Ovary (tissue), 9 donors: Measurements from ENCODE around the gene EZR. TPM values are rescaled to one million over a fixed set of nuclear protein-coding genes. Genes with fewer than 3 reads are reported as not detected.

Source experiments
- DNase-seq, 5 donors: peaks; one replicate each; pipeline ENCODE4 v3.0.0-alpha.2; 2019 to 2020
- H3K27ac ChIP-seq, 2 donors: fragments of 200-600 bp; one replicate each; pipeline versions ENCODE4 v1.5.1 to v1.8.0; 2019 to 2022
- H3K27me3 ChIP-seq: fragments of 200-600 bp; one replicate; pipeline ENCODE4 v1.8.0; 2022
- H3K36me3 ChIP-seq: fragments of 200-600 bp; sonication (generic); one replicate; pipeline ENCODE4 v1.5.1; 2019
- H3K4me1 ChIP-seq: one replicate; pipeline ENCODE4 v1.8.1; 2013; ENCODE audit warnings: mild to moderate bottlenecking, moderate library complexity; ENCODE audit not compliant: insufficient read depth
- H3K4me3 ChIP-seq: fragments of 200-600 bp; sonication (generic); one replicate; pipeline ENCODE4 v1.5.1; 2017
- H3K9me3 ChIP-seq, 2 donors: fragments of 200-600 bp in 1 of 2; sonication (generic) in 1 of 2; one replicate each; pipeline versions ENCODE4 v1.5.1 to v1.8.1; 2013 to 2019; ENCODE audit warnings: mild to moderate bottlenecking in 1 of 2, moderate library complexity in 1 of 2
- EP300 ChIP-seq: sonication (generic); formaldehyde crosslinking; IDR thresholded peaks from one replicate; pipeline ENCODE4 v1.6.1; 2017; ENCODE audit warnings: antibody characterized with exemption
- POLR2A ChIP-seq: fragments of 450-650 bp; IDR thresholded peaks from one replicate; pipeline ENCODE4 v1.6.1; 2017; ENCODE audit warnings: antibody characterized with exemption, mild to moderate bottlenecking, moderate library complexity
- WGBS, 3 donors: extraction: QIAGEN DNeasy Blood & Tissue Kit in 1 of 3; methylation state at CpG; one replicate each; pipeline versions ENCODE4 v1.1.5 to v1.1.7; 2013 to 2017; 5-methylcytosine and 5-hydroxymethylcytosine counted together
- intact Hi-C, 4 donors: fragments of 100-400 bp; cut with DNase I; formaldehyde crosslinking; loops; one replicate each; pipeline versions ENCODE4 v1.11.0 to v1.15.1; 2022 to 2023
- polyA plus RNA-seq, 2 donors: library from polyadenylated mRNA; stranded (reverse); fragments of 200-250 nt in 1 of 2; fragments of 350-450 nt in 1 of 2; fragmentation: Illumina TruSeq in 1 of 2; extraction: RNeasy Lipid Tissue Mini Kit (QIAGEN cat#74804) in 1 of 2; gene quantifications; one replicate each; pipeline ENCODE4 v1.2.3, GENCODE V29; 2013 to 2014
- total RNA-seq, 7 donors: library from RNA; depleted of rRNA in 2 of 7; stranded (reverse); fragments of >200 nt in 2 of 7; fragmentation: NEBNext Ultra II Directional in 3 of 7; extraction: Animal tissue kit (Norgen Biotek cat#: 25700) in 3 of 7; gene quantifications; one replicate each; pipeline versions ENCODE4 v1.1.0 to v1.2.4, GENCODE V29; 2016 to 2023
- TF ChIP-seq, protein P1 (sequence below), 3 donors: fragments of 450-650 bp in 2 of 3; fragments of 200-600 bp in 1 of 3; IDR thresholded peaks; one replicate each; pipeline versions ENCODE4 v1.5.1 to v1.8.0; 2016 to 2022; ENCODE audit warnings: antibody characterized with exemption in 3 of 3, mild to moderate bottlenecking in 1 of 3
- donor health status: DM: no; HTN: no; CAD: no; lungs with moderate emphysema.
- donor health status: DM: no; HTN: no; CAD: no.
- donor health status: Bipolar disorder and iron deficiency.
- donor health status: DM: yes; HTN: yes; CAD: no.
- donor health status: DM: no; HTN: no; CAD: no.
- donor health status: DM: yes; HTN: yes; CAD: no.

EZR gene
- total and polyA plus RNA-seq, 9 donors: 39.0 to 214 (median 85.6) TPM

- H3K27ac ChIP-seq: no peak overlapping the region
- H3K9me3 ChIP-seq: no peaks in the 10 kb centered on the region
- no peaks in the 10 kb centered on the region for H3K27me3 ChIP-seq
- intact Hi-C loops: no loop called here
- DNase-seq: no peak
- no peaks in the 10 kb centered on the region for H3K36me3 ChIP-seq
- peaks cover 5% of the 10 kb centered on the region for H3K4me1 ChIP-seq
- 70 to 81% (median 80%) methylated on average over 8 of the region's 8 CpGs for WGBS, 3 donors
- no peak overlapping the region for H3K4me3 ChIP-seq
- TF ChIP-seq, protein P1, sequence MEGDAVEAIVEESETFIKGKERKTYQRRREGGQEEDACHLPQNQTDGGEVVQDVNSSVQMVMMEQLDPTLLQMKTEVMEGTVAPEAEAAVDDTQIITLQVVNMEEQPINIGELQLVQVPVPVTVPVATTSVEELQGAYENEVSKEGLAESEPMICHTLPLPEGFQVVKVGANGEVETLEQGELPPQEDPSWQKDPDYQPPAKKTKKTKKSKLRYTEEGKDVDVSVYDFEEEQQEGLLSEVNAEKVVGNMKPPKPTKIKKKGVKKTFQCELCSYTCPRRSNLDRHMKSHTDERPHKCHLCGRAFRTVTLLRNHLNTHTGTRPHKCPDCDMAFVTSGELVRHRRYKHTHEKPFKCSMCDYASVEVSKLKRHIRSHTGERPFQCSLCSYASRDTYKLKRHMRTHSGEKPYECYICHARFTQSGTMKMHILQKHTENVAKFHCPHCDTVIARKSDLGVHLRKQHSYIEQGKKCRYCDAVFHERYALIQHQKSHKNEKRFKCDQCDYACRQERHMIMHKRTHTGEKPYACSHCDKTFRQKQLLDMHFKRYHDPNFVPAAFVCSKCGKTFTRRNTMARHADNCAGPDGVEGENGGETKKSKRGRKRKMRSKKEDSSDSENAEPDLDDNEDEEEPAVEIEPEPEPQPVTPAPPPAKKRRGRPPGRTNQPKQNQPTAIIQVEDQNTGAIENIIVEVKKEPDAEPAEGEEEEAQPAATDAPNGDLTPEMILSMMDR (IDR thresholded peaks at IDR 0.05): no peak
Observed at GRCh38 chr6:158807515-158808441, 11.4 kb downstream of the EZR start.

- H3K9me3 ChIP-seq: no peaks in the 10 kb centered on the region
- no peaks in the 10 kb centered on the region for H3K27me3 ChIP-seq
- WGBS, 3 donors: 91 to 94% (median 92%) methylated on average over 5 of the region's 5 CpGs
- H3K36me3 ChIP-seq: no peaks in the 10 kb centered on the region
- H3K27ac ChIP-seq: no peak overlapping the region
- TF ChIP-seq POLR2A: no peak
- TF ChIP-seq EP300: no peak
- TF ChIP-seq, protein P1 (IDR thresholded peaks at IDR 0.05): no peak
- intact Hi-C loops: no loop called here
- H3K4me3 ChIP-seq: no peak overlapping the region
- DNase-seq: no peak
- peaks cover 7% of the 10 kb centered on the region for H3K4me1 ChIP-seq
Observed at GRCh38 chr6:158805698-158806377, 13.3 kb downstream of the EZR start.

DNA sequence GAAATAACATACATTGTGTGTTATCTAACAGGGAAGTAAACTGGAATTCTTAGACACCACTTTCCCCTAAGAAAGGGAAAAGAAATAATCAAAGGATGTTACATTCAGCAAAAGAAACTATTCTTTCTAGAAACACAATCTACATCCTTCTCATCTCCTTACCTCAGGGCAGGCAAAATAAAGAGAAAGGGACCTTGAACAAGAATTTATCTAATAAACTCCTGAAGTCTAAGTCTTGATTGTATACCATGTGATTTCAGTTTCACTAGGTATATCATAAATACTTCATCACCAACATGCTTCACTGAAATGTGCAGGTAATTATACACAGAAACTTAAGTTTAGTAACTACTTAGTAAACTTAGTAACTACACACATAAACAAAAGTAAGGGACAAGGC lies 15.0 kb downstream of the EZR start:
- Histone ChIP-seq H3K4me3 (no peak overlapping the region), H3K4me1 (peaks cover 9% of the 10 kb centered on the region)

GRCh38 chr6:158803733-158804143 lies 15.4 kb downstream of the EZR start:
- no peak for DNase-seq
- H3K27ac ChIP-seq: no peak overlapping the region
- H3K36me3 ChIP-seq: no peaks in the 10 kb centered on the region
- intact Hi-C loops: loop anchor here in 1 of 4 donors (5.0 kb wide), 1 partner anchor 329 kb away; no protein-coding TSS in a partner anchor
- no peaks in the 10 kb centered on the region for H3K27me3 ChIP-seq
- peaks cover 13% of the 10 kb centered on the region for H3K4me1 ChIP-seq
- WGBS, 3 donors: 47 to 76% (median 61%) methylated on average over 5 of the region's 5 CpGs
- TF ChIP-seq EP300 (no peak), POLR2A (no peak)
- TF ChIP-seq, protein P1 (IDR thresholded peaks at IDR 0.05): no peak
- H3K9me3 ChIP-seq: no peaks in the 10 kb centered on the region
- no peak overlapping the region for H3K4me3 ChIP-seq

More for the DNA sequence above, 15.0 kb downstream of the EZR start:
- no peak overlapping the region for H3K27ac ChIP-seq
- no peak for DNase-seq
- intact Hi-C loops: loop anchor here in 1 of 4 donors (5.0 kb wide), 1 partner anchor 328 kb away; no protein-coding TSS in a partner anchor
- no peaks in the 10 kb centered on the region for H3K9me3 ChIP-seq
- H3K36me3 ChIP-seq: no peaks in the 10 kb centered on the region
- TF ChIP-seq, protein P1 (IDR thresholded peaks at IDR 0.05): no peak
- TF ChIP-seq POLR2A (no peak), EP300 (no peak)
- no peaks in the 10 kb centered on the region for H3K27me3 ChIP-seq
